HFF-Myc (cell line): Measurements from ENCODE around the gene ARPP21.

Experiments
- DNase-seq: peaks from one replicate; pipeline ENCODE4 v3.0.0-alpha.2; 2011; ENCODE audit warnings: low read depth; ENCODE audit errors: extremely low read depth
- H3K4me3 ChIP-seq: replicated peaks from 2 replicates; pipeline ENCODE4 v1.5.1; 2011; ENCODE audit warnings: low read depth, mild to moderate bottlenecking, control low read depth, low read length
- CTCF ChIP-seq: IDR thresholded peaks from 2 replicates; pipeline ENCODE4 v1.5.1; 2012; ENCODE audit warnings: mild to moderate bottlenecking, low read depth, low read length, control low read depth; ENCODE audit errors: missing control alignments

The ARPP21 gene

DNA sequence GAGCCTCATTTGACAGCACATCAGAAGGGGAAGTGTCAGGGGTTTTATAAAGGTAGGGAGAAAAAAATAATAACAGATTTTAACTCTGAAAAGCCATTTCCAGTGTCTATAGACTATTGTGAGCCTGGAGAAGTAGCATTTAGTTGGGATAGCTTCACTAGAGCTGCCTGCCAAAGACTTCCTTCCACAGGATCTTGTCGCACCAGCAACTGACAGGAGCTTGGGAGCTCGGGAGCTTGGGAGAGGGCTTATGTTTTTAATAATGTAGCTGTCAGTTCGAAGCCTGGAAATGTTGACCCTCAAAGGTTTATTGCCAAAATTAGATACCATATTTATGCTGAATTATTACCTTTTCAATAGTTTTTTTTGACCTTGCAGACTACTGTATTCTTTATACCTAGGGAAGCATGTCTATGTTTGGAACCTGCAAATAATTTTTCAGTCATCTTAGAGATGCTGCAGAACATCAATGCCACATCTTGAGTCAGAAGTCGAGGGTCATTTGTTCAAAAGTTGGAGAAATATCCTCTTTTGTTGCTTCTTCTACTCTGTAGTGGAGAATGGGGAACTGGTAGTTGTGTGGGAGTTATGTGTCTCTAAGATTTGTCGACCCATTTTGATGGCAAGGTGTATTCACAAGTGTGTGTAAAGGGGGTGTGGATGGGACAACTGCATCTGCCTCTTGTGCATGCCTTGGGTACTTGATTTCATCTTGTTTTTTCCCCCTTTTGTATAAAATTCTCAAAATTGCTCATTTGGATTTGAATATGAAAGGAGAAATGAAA is 41.7 kb downstream of the ARPP21 start:
- no peak overlapping the region for H3K4me3 ChIP-seq
- no peak for DNase-seq
- no peak for TF ChIP-seq CTCF

GRCh38 chr3:35685153-35685552 is 45.8 kb downstream of the ARPP21 start:
- no peak for TF ChIP-seq CTCF
- H3K4me3 ChIP-seq = no peak overlapping the region
- DNase-seq = no peak

DNA sequence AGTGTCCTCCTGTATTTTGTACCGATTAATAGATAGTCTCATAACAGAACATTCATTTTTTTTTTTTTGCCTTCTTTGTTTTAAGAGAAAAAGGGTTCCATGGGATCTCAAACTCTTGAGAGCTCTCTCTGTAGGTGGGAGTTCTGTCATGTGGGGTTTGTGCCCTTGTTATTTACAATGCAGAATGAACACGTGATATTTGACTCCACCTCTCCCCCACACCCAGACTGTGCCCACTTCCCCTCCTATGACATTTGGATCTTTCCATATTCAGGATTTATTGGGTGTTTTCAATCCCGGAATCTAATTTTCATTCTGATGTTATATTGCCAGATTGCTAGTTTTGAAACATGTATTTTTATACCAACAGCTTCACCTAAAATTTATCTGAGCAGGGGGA is 49.5 kb downstream of the ARPP21 start:
- TF ChIP-seq CTCF = no peak

DNA sequence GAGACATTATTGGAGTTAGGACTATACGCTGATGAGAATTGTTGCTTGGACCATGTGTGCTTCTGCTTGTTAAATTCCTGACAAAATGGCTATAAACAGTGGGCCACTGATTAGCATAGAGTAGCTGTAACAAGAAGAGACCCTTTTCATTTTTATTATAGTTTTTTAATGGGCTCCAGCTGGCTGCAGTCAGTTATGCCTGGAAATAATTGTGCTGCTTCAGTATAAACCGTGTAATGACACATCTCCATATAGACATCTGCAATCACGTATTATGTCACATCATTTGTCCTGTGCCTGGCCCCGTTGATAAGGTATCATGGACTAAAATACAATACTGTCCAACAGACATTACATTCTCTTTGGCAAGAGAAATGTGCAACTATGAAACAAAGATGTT is 50.9 kb downstream of the ARPP21 start:
- no peak overlapping the region for H3K4me3 ChIP-seq
- no peak for TF ChIP-seq CTCF
- DNase-seq = no peak

More for the DNA sequence above, 49.5 kb downstream of the ARPP21 start:
- no peak overlapping the region for H3K4me3 ChIP-seq
- DNase-seq = no peak

GRCh38 chr3:35705904-35706303 is 66.6 kb downstream of the ARPP21 start:
- TF ChIP-seq CTCF = no peak
- no peak for DNase-seq
- H3K4me3 ChIP-seq = no peak overlapping the region

GRCh38 chr3:35707904-35708303 is 68.6 kb downstream of the ARPP21 start:
- no peak for DNase-seq
- TF ChIP-seq CTCF = no peak
- H3K4me3 ChIP-seq = no peak overlapping the region
